Neuronal stem cell (in vitro differentiated cells): ENCODE results near the gene DLX1.
A peak's percentile ranks its signal among the peaks of the same experiment; 100 is the strongest.

Experiments used
- DNase-seq: peaks from one replicate; pipeline ENCODE4 v3.0.0-alpha.2; 2013; ENCODE audit warnings: low spot score
- H2AFZ ChIP-seq: one replicate; pipeline ENCODE4 v1.6.1; 2013; ENCODE audit warnings: mild to moderate bottlenecking, low read length, inconsistent platforms
- H2AK5ac ChIP-seq: 2 replicates; pipeline ENCODE4 v1.6.1; 2013; ENCODE audit warnings: low read depth, mild to moderate bottlenecking, inconsistent platforms, low read length, moderate library complexity, mixed read lengths
- H2BK120ac ChIP-seq: 2 replicates; pipeline ENCODE4 v1.6.1; 2013; ENCODE audit warnings: low read depth, mild to moderate bottlenecking, inconsistent platforms, low read length, moderate library complexity, mixed read lengths
- H2BK12ac ChIP-seq: one replicate; pipeline ENCODE4 v1.6.1; 2013; ENCODE audit warnings: low read length, inconsistent platforms
- H2BK15ac ChIP-seq: 2 replicates; pipeline ENCODE4 v1.6.1; 2013; ENCODE audit warnings: mild to moderate bottlenecking, low read length, inconsistent platforms, mixed read lengths
- H2BK5ac ChIP-seq: one replicate; pipeline ENCODE4 v1.6.1; 2013; ENCODE audit warnings: inconsistent platforms, mild to moderate bottlenecking, low read length, moderate library complexity
- H3K14ac ChIP-seq: one replicate; pipeline ENCODE4 v1.6.1; 2013; ENCODE audit warnings: low read length, inconsistent platforms
- H3K18ac ChIP-seq: 2 replicates; pipeline ENCODE4 v1.6.1; 2013; ENCODE audit warnings: low read length, inconsistent platforms
- H3K23ac ChIP-seq: 2 replicates; pipeline ENCODE4 v1.6.1; 2013; ENCODE audit warnings: low read depth, mild to moderate bottlenecking, mixed read lengths, low read length, inconsistent platforms; ENCODE audit not compliant: poor library complexity
- H3K27ac ChIP-seq: replicated peaks from 3 replicates; pipeline ENCODE4 v1.5.1; 2013; ENCODE audit warnings: low read length, inconsistent platforms
- H3K27me3 ChIP-seq, 3 experiments: 2 replicates each; pipeline ENCODE4 v1.6.1; 2013; ENCODE audit warnings: low read length in 3 of 3, mild to moderate bottlenecking in 2 of 3, inconsistent platforms in 1 of 3, low read depth in 1 of 3, mixed read lengths in 1 of 3, moderate library complexity in 1 of 3; ENCODE audit not compliant: control insufficient read depth in 3 of 3, insufficient read depth in 3 of 3
- H3K36me3 ChIP-seq, 2 donors: replicated peaks in 1 of 2; 2 replicates each; pipeline ENCODE4 v1.6.1; 2013; ENCODE audit warnings: low read length in 2 of 2; ENCODE audit not compliant: control insufficient read depth in 2 of 2, insufficient read depth in 2 of 2
- H3K4ac ChIP-seq: 2 replicates; pipeline ENCODE4 v1.6.1; 2013; ENCODE audit warnings: inconsistent platforms, mild to moderate bottlenecking, low read length, moderate library complexity
- H3K4me1 ChIP-seq, 2 donors: 1 replicate in 1 of 2; 2 replicates in 1 of 2; pipeline ENCODE4 v1.6.1; 2013; ENCODE audit warnings: low read length in 2 of 2, low read depth in 1 of 2; ENCODE audit not compliant: control insufficient read depth in 2 of 2, insufficient read depth in 1 of 2
- H3K4me2 ChIP-seq: one replicate; pipeline ENCODE4 v1.6.1; 2013; ENCODE audit warnings: mild to moderate bottlenecking, low read length, inconsistent platforms; ENCODE audit not compliant: insufficient read depth, poor library complexity, severe bottlenecking
- H3K4me3 ChIP-seq, 2 donors: 2 replicates each; pipeline ENCODE4 v1.5.1; 2013; ENCODE audit warnings: low read length in 2 of 2, mild to moderate bottlenecking in 2 of 2, inconsistent platforms in 1 of 2, moderate library complexity in 1 of 2
- H3K79me1 ChIP-seq: one replicate; pipeline ENCODE4 v1.6.1; 2013; ENCODE audit warnings: low read depth, mild to moderate bottlenecking, inconsistent platforms, low read length, moderate library complexity
- H3K9ac ChIP-seq: one replicate; pipeline ENCODE4 v1.6.1; 2013; ENCODE audit warnings: mild to moderate bottlenecking, low read depth, low read length, inconsistent platforms; ENCODE audit not compliant: poor library complexity
- H3K9me3 ChIP-seq, 2 donors: replicated peaks in 1 of 2; 2 replicates each; pipeline versions ENCODE3 to v1.6.1; 2013; ENCODE audit warnings: low read length in 2 of 2, mild to moderate bottlenecking in 2 of 2, inconsistent platforms in 1 of 2, low read depth in 1 of 2, mixed read lengths in 1 of 2, moderate library complexity in 1 of 2; ENCODE audit not compliant: control insufficient read depth in 2 of 2, insufficient read depth in 1 of 2
- H4K8ac ChIP-seq: one replicate; pipeline ENCODE4 v1.6.1; 2013; ENCODE audit warnings: low read depth, mild to moderate bottlenecking, inconsistent platforms, low read length, moderate library complexity
- H4K91ac ChIP-seq: one replicate; pipeline ENCODE4 v1.6.1; 2013; ENCODE audit warnings: low read length, low read depth, mild to moderate bottlenecking, inconsistent platforms; ENCODE audit not compliant: poor library complexity
- WGBS, 2 donors: extraction: QIAGEN DNeasy Blood & Tissue Kit; methylation state at CpG; one replicate each; pipeline ENCODE4 v1.1.7; 2013; ENCODE audit warnings: missing lambda C conversion rate in 2 of 2, mixed read lengths in 1 of 2; ENCODE audit not compliant: insufficient read length in 2 of 2, insufficient replicate concordance in 1 of 2; ENCODE audit errors: extremely low coverage in 2 of 2; 5-methylcytosine and 5-hydroxymethylcytosine counted together

The DLX1 gene

GRCh38 chr2:172082105-172082943 lies 3.0 kb upstream of the DLX1 start:
- Histone ChIP-seq H2BK12ac (no peak overlapping the region), H3K27me3 (peaks cover 54 to 95% (median 90%) of the 10 kb centered on the region in 3 experiments), H3K18ac (no peak overlapping the region), H2AK5ac (no peak overlapping the region), H3K14ac (no peak overlapping the region), H2BK5ac (no peak overlapping the region), H3K9ac (no peak overlapping the region), H4K8ac (no peak overlapping the region), H3K4me1 (peaks cover 14 to 18% of the 10 kb centered on the region in 2 donors), H3K27ac (no peak overlapping the region), H4K91ac (no peak overlapping the region), H2BK120ac (no peak overlapping the region), H3K4me2 (no peak overlapping the region), H2AFZ (no peak overlapping the region), H3K79me1 (no peaks in the 10 kb centered on the region), H3K4me3 (no peak overlapping the region), H3K9me3 (peaks cover 2 to 23% of the 10 kb centered on the region in 2 donors), H2BK15ac (no peak overlapping the region), H3K23ac (no peak overlapping the region), H3K36me3 (no peaks in the 10 kb centered on the region), H3K4ac (no peak overlapping the region)
- WGBS, 2 donors = no CpG with 5 or more reads among the region's 14 CpGs
- peak; percentile 38 for DNase-seq

- no peak overlapping the region for H2AK5ac ChIP-seq
- H2BK5ac ChIP-seq = no peak overlapping the region
- no peak overlapping the region for H3K4me3 ChIP-seq
- no peak overlapping the region for H3K4me2 ChIP-seq
- no peak overlapping the region for H3K27ac ChIP-seq
- H3K4ac ChIP-seq = no peak overlapping the region
- H2BK120ac ChIP-seq = no peak overlapping the region
- H2AFZ ChIP-seq = peak overlapping the region; percentile 52
- H2BK12ac ChIP-seq = no peak overlapping the region
- H3K79me1 ChIP-seq = no peaks in the 10 kb centered on the region
- peak; percentile 35 for DNase-seq
- no peak overlapping the region for H2BK15ac ChIP-seq
- H3K27me3 ChIP-seq = peaks cover 61 to 96% (median 93%) of the 10 kb centered on the region in 3 experiments
- peak overlapping the region; percentile 55 for H3K18ac ChIP-seq
- WGBS, 2 donors = no CpG with 5 or more reads among the region's 42 CpGs
- peaks cover 18 to 22% of the 10 kb centered on the region in 2 donors for H3K4me1 ChIP-seq
- H3K36me3 ChIP-seq = no peaks in the 10 kb centered on the region
- no peak overlapping the region for H4K91ac ChIP-seq
- no peak overlapping the region for H3K23ac ChIP-seq
- peaks cover 2 to 23% of the 10 kb centered on the region in 2 donors for H3K9me3 ChIP-seq
- H4K8ac ChIP-seq = no peak overlapping the region
- H3K14ac ChIP-seq = no peak overlapping the region
- no peak overlapping the region for H3K9ac ChIP-seq
Observed at GRCh38 chr2:172082944-172083627, 2.2 kb upstream of the DLX1 start.

GRCh38 chr2:172083628-172084394 lies 1.5 kb upstream of the DLX1 start:
- WGBS, 2 donors = no CpG with 5 or more reads among the region's 23 CpGs
- Histone ChIP-seq H2BK15ac (no peak overlapping the region), H2AK5ac (no peak overlapping the region), H3K18ac (peak overlapping the region; percentile 24), H4K91ac (no peak overlapping the region), H3K36me3 (no peaks in the 10 kb centered on the region), H3K4me2 (peak overlapping the region; percentile 93), H4K8ac (no peak overlapping the region), H3K4me3 (peak overlapping the region in 1 of 2 donors; percentile 51), H3K23ac (peak overlapping the region; percentile 77), H3K14ac (no peak overlapping the region), H3K4ac (no peak overlapping the region), H2AFZ (peak overlapping the region; percentile 99), H3K27ac (no peak overlapping the region), H2BK120ac (no peak overlapping the region), H2BK12ac (no peak overlapping the region), H2BK5ac (no peak overlapping the region), H3K9me3 (peaks cover 2 to 23% of the 10 kb centered on the region in 2 donors), H3K9ac (no peak overlapping the region), H3K79me1 (no peaks in the 10 kb centered on the region), H3K27me3 (peaks cover 68 to 96% (median 93%) of the 10 kb centered on the region in 3 experiments), H3K4me1 (peaks cover 18 to 23% of the 10 kb centered on the region in 2 donors)
- no peak for DNase-seq
